Measurements from ENCODE around the gene GSG1L.

The GSG1L gene

DNA sequence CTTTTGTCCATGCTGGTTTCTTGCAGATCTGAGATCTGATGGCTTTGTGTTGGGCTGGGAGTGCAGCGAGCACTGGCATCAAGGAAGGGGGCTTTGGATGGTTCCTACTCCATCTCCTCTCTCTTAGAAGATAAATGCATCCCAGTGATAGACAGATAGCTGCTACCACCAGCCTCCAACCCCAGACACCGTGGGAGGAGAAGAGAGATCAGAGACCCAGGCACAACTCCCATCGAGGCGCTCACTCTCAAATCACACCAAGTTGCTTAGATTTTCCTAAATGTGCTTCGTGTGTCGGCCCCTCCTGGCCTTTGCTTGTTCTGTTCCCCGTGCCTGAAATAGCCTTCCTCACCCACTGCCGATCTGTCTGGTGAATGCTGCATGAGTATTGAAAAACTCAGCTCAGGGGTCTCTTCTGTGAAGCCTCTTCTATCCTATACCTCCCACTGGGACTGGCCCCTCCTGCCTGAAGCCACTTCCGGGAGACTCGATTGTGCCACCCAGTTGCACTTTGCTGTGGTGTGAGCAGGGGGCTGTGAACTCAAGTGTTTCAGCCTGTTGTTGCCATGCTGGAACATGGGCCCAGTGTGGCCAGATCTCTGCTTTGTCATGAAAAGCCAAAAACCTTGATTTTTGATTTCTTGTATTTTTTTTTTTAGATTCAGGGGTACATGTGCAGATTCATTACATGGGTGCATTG lies 242.7 kb downstream of the GSG1L start:
- DNase-seq (ENCODE audit: low read depth in 2 of 2), result no peak

DNA sequence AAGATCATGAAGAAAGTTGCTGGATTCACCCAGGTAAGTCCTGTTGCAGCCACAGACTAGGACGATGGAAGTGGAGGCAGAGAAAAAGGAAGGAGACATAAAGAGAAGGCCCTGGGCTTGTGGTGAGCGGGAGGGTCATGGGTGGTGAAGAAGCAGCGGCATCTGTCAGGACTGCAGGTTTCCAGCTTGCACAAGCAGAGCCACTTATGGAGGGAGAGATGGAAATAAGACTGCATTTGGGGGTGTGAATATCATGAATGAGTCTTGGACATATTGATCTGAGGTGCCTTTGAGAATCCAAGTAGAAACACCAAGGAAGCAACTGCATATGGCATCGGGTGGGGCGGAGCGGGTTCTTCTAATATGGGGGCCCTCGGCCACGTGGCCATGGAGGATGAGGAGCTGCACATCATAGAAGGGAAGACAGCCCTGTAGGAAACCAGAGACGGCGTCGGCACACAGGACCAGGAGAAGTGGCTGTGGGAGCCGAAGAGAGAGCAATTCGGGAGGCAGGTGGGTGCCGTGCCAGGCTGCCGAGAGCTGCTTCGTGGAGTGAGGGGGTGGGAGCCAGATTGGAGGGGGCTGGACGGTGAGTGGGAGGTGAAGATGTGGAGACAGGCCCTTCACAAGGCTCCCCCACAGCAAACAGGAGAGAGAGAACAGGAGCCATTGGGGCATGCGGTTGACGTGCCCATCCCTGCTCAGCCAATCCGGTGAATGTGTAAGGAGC lies 243.5 kb downstream of the GSG1L start:
- DNase-seq (ENCODE audit: low read depth in 2 of 2), result no peak

DNA sequence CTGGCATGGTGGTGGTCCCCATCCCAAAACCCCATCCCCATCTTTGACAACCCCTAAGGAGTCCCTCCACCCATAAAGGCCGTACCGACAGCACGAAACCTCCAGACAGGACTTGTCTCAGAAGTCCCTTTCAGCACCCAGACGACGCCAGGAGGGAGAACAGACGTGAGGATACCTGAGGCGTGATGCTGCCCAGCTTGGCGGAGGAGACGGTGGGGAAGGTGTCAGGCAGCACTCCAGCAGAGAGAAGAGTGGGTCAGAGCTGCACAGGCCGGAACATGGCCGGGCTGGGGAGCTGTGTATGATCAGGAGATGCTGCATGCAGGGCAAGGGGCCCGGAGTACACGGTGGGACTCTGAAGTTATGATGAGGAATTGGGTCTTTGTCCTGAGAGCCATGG lies 244.2 kb downstream of the GSG1L start:
- no peak for DNase-seq (ENCODE audit: low read depth in 2 of 2)

DNA sequence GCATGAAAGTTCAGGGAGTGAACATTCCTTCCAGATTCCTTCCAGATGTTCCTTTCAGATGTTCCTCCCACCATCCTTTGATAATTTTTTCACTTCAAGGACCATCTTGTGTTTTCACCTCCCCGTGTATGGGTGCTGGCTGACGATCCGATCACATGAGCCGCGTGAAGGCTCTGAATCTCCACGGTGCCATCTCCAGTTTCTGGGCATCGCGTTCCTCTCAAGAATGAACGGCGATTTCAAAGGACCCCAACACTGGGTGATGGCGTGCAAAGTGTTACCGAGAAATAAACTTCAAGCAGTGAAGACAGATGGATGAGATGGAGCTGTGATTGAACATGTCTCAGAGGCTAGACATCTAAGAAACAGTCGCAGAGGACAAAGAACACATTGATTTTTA lies 245.3 kb downstream of the GSG1L start:
- DNase-seq (ENCODE audit: low read depth in 2 of 2), result no peak

DNA sequence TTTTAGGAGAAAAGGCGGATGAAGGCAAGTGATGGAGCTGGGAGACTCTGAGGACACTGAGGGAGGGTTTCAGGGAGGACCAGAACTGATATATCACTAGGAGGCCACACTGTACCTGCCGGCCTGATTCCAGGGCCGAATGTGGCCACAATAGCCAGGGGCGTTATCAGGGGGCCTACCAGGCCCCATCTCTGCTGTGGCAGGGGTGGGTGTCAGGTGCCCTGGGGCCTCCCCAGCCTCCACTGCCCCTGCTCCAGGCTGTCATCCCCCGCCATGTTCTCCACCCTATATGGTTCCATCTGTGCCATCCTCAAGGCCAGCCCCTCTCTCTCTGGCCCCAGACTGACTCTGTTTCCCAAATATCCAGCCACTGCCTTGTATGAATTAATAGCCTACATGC lies 246.5 kb downstream of the GSG1L start:
- no peak for DNase-seq (ENCODE audit: low read depth in 2 of 2)

DNA sequence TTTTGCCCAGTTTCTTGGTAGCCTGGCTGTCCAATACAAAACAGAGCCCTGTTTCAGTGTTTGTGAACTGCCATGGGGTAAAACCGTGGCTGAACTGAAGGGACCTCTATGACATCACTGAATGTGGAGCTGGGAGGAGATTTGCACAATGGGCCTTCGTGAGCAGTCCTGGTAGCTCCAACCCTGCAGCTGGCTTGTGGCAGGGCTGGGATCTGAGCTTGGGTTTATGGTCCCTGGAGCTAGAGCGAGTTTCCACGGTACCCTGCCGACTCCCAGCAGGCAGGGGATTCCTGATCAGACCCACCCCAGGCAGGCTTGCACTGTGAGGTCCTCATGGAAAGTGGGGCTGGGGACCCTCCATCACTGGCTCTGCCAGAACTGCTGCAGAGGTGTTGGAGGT lies 247.0 kb downstream of the GSG1L start:
- DNase-seq (ENCODE audit: low read depth in 2 of 2), result no peak

DNA sequence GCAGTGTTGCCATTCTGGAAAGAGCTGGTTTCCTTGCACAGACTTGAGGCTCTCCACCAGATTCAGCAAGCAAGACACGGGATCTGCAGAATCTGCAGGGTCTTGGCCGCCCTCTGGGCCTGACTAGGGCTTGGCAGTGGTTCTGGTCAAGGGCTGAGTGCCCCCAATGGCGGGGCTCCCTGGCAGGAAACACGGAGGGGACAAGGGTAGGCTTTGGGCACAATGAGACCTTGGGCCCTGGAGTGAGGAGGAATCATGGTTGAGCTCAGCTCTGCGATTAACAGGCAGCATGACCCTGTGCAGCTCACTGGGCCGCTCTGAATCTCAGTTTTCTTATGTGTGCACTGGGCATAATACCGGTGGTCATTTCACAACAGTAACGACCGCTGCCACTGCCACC lies 249.9 kb downstream of the GSG1L start:
- no peak for DNase-seq (ENCODE audit: low read depth in 2 of 2)

DNA sequence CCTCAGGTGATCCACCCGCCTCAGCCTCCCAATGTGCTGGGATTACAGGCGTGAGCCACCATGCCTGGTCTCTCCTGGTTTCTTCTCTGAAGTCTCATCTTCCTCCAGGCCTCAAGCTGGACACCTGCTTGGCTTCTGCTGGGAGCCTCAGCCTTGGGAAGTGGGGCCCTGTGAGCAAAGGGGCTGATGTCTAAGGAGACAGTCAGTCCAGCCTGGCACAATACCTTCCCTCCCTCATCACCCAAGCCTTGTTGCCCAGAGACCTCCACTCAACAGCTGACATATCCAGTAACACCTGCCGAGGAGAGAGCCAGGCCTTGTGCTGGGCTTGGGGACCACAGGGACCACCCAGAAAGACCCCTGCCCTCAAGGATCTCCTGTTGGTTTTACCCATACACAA lies 251.6 kb downstream of the GSG1L start:
- DNase-seq (ENCODE audit: low read depth in 2 of 2), result no peak

DNA sequence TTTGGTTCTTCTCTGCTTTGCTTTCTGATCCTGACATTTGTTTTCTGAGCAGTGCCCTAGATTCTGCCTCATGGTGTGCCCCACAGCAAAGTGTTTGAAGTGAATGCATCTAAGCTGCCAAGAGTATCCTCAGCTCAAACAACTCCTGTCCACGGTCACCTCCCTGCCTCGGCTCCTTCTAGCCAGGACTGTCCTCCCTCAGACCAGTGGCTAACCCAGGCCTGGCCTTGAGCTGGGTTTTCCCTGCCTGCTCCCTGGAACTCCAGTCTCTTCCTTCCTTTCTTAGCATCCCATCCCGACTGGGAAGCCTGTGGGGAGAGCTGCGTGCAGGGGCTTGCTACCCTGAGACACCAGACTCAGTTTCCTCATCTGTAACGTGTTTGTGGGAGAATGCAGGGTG lies 256.5 kb downstream of the GSG1L start:
- DNase-seq (ENCODE audit: low read depth in 2 of 2), result no peak

DNA sequence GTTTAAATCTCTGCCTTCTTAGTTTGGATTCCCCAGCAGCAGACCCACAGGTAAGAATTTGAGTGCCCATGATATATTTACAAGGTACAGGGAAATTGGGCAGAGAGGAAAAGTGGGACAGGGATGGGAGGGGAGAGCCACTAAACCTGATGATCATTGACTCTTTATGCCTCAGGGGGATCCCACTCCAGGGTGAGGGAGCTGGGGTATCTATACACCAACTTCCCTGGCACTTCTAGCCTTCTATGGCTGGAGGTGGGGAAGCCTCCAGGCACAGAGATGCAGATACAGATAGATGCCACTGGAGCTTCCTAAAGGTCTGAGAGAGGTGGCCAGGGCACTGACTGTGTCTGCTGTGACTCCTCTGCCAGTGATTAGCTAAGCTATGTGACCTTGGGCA lies 257.1 kb downstream of the GSG1L start:
- no peak for DNase-seq (ENCODE audit: low read depth in 2 of 2)

DNA sequence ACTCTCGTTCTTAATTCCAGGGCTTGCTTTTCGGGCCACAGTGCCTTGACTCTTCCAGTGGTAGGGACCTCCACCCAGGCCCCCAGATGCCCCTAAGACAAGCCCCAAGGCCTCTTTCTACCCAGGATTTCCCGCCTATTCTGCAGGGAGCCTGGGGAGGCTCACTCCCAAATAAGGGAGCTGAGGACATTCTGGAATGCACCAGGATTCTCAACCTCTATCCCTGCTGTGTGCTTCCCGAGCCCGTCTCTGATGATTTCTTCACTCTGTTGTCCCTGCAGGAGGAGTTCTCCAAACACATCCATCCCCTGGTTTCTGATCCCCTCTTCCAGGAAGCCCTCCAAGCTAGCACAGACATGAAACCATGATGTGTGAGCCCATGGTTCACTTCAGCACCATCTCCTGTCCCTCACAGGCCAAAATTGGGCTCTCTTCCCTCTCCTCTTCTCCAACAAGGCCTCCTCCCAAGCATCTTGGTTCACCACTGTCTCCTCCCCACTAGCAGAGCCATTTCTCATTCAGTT lies 257.6 kb downstream of the GSG1L start:
- DNase-seq (ENCODE audit: low read depth in 2 of 2), result no peak

DNA sequence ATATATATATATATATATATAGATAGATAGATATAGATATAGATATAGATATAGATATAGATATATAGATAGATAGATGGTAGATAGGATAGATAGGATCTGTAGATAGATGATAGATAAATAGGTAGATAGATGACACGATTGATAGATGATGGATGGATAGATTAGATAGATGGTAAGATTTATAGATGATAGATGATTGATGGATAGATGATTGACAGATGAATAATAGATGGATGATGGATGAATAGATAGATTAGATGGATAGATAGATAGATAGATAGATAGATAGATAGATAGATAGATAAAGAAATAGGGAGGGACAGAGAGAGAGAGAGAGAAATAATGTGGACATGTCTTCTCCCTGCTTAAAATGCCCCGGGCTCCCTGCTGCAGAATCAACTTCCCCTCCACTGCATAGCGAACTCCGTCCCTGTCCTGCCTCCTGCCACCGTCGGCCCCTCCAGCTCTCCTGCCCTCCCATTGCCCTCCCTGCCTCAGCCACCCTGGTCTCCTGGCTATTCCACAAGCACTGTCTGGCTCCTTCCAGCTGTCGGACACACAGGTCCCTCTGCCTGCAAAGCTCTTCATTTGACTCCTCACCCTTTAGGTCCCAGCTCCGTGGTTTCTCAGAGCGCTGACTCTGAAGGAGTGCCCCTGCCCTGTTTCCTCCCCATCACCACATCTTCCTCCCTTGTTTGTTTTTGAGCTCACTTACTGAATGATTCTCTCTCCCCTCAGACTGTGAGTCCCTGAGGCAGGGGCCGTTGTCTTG lies 259.6 kb downstream of the GSG1L start:
- no peak for DNase-seq (ENCODE audit: low read depth in 2 of 2)

DNA sequence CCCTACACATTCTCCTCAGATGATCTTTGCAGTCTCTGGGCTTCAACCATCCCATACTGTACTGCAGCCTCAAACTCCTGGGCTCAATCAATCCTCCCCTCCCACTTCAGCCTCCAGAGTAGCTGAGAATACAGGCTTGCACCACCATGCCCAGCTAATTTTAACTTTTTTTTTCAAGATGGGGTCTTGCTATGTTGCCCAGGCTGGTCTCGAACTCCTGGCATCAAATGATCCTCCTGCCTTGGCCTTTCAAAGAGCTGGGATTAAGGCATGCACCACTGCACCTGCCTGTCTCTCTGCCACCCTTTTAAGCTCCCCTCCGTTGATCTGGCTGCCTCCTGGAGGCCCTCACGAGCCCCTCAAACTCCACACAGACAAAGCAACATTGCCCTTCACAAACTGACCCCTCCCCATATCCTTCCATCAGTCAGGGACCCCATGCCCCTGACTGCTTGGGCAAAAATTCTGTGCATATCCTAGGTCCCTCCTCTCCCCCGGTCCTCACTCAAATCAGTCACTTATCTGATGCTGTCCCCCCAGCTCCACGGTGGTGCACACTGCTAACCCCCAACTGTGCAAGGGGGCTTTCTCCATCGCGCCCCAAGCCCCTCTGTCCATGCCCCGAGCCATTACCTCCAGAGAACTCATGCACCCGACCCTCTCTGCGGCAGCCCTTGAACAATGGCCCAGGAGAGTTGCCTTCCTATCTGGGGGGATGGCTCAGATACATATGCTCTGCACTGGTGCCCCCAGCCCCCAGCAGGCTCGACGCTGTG lies 260.7 kb downstream of the GSG1L start:
- no peak for DNase-seq (ENCODE audit: low read depth in 2 of 2)

DNA sequence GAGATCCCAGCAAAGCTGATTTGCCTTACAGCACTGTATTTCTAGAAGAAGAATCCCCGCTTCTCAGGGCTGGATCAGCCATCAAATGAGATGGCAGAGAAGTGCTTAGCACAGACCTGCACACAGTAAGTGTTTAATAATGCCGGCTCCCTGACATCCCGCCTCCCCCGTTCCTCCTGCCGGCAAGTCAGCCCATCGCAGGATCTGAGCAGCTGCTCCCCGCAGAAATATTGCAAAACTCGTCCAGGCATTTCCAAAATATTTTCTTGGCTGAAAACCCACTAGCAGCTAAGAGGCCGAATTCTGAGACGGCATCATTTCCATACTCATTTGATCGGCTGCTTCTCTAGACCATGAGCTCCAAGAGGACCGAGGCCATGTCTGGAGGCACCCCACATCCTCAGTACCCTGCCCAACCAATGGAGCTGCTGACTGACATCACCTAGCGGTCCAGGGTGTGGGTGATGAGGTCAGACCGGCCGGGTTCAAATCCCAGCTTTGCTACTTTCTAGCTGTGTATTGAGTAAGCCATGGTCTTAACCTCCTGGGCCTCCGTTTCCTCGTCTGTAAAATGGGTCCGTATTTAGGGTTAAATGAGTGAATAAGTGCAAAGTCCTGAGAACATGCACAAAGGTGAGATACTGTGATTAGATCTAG lies 262.1 kb downstream of the GSG1L start:
- DNase-seq (ENCODE audit: low read depth in 2 of 2), result no peak

DNA sequence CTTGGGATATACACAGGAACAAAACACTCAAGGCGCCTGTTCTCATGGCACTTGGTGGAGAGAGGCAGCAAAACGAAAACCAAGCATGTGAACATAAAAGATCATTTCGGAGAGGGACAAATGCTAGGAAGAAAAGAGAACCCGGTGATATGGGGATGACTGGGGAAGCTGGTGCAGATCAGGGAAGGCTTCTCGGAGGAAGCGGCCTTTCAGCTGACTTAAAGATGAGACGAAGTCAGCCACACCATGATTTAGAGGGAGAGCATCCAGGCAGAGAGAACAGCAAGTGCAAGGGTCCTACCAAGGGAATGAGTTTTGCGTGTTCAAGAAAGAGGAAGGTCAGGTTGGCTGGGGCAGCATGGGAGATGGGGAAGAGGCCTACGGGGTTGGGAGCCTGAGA lies 262.7 kb downstream of the GSG1L start:
- no peak for DNase-seq (ENCODE audit: low read depth in 2 of 2)

DNA sequence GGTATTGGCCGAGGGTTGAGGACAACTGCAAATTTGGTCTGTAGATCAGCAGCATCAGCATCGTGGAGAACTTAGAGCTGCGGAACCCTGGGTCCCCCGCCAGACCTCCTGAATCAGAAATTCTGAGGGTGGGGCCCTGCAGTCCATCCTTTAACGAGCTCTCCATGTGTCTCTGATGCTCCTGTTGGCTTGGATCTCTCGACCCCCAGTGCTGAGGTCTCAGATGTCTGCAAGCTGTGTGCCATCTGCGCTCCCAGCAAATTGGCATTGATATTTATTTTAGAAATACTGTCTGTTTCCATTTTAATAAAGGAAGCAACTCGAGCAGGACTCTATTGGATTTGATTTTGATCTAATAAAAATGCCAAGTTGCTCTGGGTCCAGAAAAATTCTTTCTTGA lies 263.6 kb downstream of the GSG1L start:
- DNase-seq (ENCODE audit: low read depth in 2 of 2), result no peak

DNA sequence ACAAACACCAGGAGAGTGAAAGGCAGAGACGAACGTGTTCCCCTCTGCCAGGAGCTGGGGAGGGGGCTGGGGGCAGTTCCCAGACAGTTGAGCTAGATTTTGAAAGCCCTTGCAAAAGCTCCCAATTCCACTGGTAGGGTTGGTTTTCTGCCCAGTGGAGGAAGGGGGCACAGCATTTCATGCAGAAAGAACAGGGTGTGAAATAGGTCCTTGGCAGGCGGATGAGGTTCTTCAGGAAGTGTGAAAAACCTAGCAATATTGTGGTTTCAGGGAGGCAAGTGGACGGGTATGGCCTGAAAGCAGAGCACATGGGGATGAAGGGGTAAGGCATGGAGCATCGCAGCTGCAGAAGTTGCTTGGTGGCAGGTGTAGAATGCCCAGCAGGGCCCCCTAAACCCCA lies 265.3 kb downstream of the GSG1L start:
- DNase-seq (ENCODE audit: low read depth in 2 of 2), result no peak

DNA sequence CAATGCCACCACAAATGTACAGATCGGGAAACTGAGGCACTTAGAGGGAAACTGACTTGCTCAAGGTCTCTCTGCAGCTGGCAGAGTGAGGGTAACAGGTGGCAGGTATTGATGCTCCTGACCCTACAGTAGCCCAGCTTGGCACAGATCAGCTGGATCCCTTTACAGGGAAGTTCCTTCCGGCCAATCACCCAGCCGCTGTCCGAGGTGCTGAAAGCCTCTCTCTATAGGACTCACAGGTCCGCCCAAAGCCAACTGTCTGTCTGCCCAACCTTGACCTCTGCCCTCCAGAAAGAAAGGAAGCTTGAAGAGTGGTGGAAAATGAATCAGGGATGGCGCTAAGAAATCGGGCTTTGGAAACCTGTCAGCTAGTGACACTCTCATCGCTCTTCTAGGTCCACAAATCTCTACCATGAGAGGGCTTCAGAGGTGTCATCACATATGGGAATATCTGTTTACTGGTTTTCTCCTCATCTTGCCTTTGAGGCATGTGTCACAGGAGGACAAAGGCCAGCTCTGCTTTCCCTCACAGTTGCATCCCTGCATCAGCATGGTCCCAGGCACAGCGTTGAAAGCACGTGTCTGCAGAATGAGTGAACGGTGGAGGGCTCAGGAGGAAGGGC lies 267.4 kb downstream of the GSG1L start:
- no peak for DNase-seq (ENCODE audit: low read depth in 2 of 2)

DNA sequence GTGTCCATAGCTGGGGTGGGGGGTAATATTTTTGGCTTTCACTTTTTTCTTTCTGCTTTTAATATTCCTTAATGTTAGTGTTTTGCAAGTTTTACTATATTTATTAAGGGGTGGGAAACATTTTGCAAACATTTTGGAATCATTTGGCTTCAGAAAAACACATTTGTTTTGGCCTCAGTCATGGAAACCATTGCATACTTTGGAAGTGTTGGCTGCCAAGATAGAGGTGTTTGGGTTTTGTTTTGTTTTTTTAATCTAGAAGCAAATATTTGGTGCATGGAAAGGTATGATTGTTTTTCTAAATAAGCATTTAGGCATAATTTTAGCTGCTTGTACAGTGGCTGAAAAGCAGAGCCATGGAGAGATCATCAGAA lies 270.3 kb downstream of the GSG1L start:
- no peak for DNase-seq (ENCODE audit: low read depth in 2 of 2)

DNA sequence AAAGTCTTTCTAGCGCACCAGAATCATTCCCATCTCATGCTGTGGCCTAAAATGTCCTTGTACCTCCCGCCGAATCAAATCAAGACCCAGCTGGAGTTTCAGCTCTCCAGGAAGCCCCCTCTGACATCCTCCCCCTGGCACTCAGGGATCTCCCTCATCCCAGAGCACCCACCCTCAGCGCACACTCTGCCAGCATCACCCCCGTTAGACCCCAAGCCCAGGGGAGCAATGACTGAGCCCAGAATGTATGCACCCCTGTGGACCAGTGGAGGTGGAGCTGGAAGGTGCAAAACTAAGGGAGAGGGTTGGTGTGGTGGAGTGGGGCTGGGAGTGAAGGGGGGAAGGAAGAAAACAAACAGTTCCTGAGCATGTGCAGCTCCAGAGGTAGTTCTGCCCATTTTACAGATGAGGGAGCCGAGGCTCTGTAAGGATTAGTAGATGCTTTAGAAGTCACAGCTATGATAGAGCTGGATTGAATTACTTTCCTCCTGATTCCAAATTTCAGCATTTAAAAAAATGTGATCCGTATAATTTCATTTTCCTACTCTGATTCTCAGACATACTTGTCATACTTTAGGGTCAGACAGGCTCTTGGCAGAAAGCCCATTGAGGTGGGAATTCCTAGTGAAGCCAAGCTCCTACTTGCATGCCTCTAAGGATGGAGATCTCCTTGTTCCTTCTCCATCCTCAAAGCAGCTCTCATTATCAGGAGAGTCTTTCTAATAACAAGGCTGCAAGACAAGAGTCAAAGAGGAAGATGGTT lies 270.8 kb downstream of the GSG1L start:
- DNase-seq (ENCODE audit: low read depth in 2 of 2), result no peak

Measured in stimulated activated CD8-positive, alpha-beta memory T cell treated with anti-CD3 and anti-CD28 coated beads, Interleukin-2, amount 100 ng/mL, for 1 hour (primary cell).